Measurements from ENCODE around the gene IDH3G. TPM values are rescaled to one million over a fixed set of nuclear protein-coding genes. Genes with fewer than 3 reads are reported as not detected.
A peak's percentile ranks its signal among the peaks of the same experiment; 100 is the strongest.

The IDH3G gene
- total RNA-seq, 1 donor from 2014 or later = 61.1 TPM

DNA sequence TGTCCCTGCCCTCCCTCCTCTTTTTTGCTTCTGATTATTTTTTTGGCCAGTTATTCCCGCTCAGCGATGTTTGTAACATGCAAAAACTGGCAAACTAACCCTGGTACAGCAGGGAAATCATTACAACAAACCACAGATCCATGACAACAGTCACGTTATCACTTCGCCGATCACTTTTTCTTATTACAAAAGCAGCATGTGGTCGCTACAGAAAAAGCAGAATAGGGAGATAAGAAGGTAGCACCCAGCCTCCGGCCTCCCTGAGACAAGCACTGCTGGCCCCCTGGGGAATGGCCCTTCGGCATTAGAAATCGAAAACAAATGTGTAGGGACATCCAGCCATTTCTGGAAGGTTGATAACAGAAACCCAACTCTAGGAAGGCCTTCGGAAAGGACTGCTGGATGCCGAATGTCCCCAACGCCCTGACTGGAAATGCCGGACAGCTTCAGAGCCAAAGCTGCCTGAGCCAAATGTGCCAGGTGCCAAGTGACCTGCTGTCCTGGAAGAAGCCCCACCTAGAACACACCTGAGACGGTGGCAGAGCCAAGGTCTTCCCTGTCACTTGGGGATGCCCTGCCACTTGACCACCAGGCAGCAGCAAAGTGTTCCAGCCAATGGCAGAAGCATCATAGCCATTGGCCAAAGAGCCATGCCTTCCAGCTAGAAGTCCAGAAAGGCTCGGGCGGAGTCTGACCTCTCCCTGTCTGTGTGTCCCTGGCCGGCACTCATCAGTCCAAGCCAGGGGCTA, 2.9 kb downstream of the IDH3G start:
- no peak for DNase-seq

DNA sequence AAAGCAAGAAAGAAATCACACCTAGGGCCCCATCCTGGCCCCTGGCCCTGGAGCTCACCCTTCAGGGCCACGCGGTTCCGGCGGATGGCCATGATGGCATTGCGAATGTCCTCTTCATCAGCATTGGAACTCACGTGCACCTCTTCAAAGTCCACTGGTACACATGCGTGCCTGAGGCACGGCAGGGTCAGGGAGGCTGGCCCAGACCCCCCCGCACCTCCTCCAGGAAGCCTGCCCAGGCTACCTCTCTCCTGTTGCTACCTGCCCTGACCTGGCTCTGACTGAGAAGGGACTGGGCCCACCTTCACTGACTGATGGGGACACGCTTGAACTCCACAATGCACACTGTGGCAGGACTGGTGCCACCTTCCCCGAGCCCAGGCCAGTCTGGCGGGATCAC, 4.5 kb downstream of the IDH3G start:
- DNase-seq = no peak

GRCh38 chrX:153786669-153787068, 7.5 kb downstream of the IDH3G start:
- DNase-seq = no peak

DNA sequence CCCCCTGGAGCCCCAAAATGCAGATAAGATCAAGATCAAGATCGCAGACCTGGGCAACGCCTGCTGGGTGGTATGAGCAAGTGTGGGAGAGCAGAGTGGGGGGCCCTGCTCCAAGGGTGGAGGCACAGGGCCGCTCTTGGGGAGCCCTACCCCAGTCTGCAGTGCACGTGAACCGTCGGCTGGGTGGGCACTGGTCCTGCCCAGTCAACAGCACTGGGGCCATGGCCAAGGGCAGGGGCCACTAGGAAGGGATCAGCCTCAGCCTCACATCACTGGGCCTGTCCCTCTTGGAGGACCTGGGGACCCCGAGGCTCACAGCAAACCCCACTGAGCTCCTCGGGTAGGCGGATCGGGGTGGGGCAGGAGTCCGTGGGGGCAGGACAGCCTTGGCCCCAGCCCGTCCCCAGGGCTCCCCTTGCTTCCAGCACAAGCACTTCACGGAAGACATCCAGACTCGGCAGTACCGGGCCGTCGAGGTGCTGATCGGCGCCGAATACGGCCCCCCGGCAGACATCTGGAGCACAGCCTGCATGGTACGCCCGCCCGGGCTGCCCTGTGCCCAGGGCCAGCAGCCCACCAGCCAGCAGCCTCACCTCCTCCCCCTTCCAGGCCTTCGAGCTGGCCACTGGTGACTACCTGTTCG, 9.7 kb downstream of the IDH3G start:
- no peak for DNase-seq

- no peak for DNase-seq
Measured at GRCh38 chrX:153783378-153784013, 10.7 kb downstream of the IDH3G start.

DNA sequence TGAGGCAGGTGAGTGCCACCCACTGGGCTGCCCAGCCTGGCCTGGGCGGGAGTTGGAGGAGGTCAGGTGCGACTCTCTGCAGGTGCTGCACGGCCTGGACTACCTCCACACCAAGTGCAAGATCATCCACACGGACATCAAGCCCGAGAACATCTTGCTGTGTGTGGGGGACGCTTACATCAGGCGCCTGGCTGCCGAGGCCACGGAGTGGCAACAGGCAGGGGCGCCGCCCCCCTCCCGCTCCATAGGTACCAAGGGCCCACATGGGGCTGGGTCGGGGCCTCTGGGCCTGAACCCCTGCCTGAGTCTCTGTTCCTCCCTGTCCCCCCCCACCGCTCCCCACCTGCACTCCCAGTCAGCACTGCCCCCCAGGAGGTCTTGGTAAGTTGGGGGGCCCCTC, 11.3 kb downstream of the IDH3G start:
- no peak for DNase-seq

DNA sequence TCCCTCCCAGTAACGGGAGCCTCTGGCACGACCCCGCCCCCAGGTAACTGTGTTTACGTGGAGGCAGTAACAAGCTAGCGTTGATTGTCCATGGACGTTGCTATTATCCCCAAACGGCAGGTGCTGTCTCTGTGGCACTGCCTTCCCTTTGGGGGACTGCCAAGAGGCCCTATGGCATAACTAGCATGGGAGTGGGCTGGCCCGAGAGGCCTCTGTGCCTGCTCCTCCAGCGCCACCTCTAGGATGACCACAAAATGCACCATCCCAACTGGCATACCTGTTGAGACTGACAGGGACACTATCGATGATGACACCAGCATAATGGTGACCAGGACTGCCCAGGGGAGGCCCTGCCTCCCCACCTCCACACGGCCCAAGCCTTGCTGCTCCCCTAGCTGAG, 11.9 kb downstream of the IDH3G start:
- peak; percentile 79 for DNase-seq

- peak; percentile 54 for DNase-seq
Measured at GRCh38 chrX:153781428-153782047, 12.6 kb downstream of the IDH3G start.

DNA sequence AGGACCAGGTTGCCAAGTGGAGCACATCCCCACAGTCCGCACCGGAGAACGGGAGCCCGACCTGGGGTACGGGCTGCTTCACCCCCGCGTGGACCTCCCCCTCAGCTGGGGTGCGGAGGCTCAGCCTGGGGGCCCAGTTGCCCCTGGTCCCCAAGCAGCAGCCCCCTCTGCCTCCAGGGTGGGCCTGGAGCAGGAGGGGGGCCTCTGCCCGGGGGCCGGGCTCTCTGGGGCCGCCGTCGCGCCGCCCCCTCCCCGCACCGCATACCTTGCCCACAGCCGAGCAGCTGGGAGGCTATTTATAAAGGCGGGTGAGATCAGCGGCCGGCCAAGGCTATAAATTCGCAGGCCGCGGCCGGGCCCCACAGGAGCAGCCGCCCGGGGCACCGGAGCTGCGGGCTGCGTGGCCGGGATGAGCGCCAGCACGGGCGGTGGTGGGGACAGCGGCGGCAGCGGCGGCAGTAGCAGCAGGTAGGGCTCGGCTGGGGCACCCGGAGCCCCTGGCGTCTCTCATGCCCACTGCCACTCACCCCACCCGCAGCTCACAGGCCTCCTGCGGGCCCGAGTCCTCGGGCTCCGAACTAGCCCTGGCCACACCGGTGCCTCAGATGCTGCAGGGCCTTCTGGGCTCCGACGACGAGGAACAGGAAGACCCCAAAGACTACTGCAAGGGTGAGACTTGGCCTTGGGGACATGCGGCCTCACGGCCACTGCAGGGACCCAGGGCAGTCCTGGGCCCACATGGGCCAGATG, 13.3 kb downstream of the IDH3G start, which contains the start of gene SRPK3:
SRPK3 (plus strand) TSS at position 364 of the 750 bp plus-strand sequence; CDS start at position 410, 46 bp downstream.
- peak; percentile 74 for DNase-seq

DNA sequence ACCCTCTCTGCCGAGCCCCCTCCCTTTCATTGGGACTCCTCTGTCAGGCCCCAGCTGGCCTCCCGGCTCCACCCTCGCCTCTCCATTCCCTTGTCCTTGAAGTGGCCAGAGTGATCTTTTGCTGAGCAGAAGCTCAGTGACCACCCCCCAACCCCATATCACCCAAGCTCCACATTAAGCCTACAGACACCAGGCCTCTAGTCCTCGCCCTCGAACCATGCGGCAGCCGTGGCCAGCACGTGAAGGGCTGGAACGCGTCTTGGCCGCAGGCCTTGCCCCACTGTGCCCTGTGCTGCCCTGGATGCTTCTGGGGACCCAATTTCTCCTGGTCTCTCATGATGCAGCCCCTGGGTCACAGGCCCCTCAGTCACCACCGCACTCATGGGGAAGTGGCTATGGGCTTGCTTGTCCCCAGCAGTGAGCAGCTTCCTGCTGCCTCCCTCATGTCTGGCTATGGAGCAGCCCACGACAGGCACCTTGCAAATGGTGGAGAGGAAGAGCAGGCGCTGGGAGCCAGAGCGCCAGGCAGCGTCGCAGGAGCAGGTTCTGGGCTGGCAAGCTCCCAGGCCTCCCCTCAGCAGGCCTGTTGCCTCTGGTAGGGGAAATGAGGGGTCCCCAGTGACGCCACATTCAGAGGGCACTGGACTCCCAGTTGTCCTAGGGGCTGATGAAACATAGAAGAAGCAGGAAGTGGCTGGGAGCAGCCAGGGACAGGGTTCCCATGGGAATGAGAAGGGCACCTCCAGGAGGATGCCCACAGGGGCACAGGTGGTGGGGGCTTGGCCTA, 14.1 kb downstream of the IDH3G start:
- DNase-seq = no peak

GRCh38 chrX:153778684-153779101, 15.5 kb downstream of the IDH3G start:
- no peak for DNase-seq

GRCh38 chrX:153778181-153778580, 16.0 kb downstream of the IDH3G start:
- no peak for DNase-seq

DNA sequence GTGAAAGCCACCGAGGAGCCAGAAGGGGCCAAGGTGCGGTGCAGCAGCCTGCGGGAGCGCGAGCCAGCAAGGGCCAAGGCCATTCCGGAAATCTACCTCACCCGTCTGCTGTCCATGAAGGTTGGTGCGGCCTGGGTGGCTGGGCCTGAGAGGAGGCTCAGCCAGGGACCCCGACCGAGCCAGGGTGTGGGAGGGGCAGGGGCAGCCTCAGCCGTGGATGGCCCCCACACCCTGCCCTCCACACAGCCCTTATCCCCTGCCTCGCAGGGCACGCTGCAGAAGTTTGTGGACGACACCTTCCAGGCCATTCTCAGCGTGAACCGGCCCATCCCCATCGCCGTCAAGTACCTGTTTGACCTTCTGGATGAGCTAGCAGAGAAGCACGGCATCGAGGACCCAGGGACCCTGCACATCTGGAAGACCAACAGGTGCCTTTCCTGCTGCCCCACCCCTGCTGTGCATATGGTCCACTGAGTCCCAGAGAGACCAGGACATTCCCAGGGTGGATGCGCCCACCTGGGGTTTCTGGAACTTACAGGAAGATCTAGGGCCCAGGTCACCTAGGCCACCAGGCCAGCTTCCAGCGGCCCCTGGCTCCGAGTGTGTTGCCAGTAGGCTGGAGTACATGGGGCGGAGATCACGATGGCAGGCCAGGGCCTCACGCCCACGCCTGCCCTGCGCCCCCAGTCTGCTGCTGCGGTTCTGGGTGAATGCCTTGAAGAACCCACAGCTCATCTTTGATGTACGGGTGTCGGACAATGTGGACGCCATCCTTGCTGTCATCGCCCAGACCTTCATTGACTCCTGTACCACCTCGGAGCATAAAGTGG, 16.7 kb downstream of the IDH3G start:
- no peak for DNase-seq

- no peak for DNase-seq
Measured at GRCh38 chrX:153776611-153777045, 17.5 kb downstream of the IDH3G start.

GRCh38 chrX:153776120-153776599, 18.0 kb downstream of the IDH3G start:
- DNase-seq = no peak

DNA sequence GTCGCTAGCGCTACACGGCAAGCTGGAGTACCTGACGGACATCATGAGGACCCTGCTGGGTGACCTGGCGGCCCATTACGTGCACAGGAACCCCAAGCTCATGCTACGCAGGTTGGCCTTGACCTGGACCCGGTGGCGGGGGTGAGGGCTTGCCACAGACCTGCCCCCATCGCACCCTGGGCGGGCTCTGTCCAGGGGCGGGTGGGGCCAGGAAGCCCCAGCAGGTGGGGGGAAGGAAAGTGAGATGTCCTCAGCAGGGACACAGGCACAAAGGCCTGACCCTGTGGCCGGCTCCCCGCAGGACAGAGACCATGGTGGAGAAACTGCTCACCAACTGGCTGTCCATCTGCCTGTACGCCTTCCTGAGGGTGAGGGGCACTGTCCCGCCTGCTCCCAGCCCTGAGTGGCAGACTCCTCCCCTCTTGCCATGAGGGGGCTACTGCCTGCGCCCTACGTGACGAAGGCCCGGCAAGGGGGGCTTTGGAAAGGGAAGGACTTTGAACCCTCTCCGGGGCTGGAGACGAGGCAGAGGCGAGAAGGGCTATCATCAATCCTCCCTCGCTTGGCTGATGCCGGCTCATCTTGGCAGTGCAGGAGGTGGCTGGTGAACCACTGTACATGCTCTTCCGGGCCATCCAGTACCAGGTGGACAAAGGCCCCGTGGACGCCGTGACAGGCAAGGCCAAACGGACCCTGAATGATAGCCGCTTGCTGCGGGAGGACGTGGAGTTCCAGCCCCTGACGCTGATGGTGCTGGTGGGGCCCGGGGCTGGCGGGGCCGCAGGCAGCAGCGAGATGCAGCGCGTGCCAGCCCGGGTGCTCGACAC, 18.7 kb downstream of the IDH3G start:
- DNase-seq = no peak

DNA sequence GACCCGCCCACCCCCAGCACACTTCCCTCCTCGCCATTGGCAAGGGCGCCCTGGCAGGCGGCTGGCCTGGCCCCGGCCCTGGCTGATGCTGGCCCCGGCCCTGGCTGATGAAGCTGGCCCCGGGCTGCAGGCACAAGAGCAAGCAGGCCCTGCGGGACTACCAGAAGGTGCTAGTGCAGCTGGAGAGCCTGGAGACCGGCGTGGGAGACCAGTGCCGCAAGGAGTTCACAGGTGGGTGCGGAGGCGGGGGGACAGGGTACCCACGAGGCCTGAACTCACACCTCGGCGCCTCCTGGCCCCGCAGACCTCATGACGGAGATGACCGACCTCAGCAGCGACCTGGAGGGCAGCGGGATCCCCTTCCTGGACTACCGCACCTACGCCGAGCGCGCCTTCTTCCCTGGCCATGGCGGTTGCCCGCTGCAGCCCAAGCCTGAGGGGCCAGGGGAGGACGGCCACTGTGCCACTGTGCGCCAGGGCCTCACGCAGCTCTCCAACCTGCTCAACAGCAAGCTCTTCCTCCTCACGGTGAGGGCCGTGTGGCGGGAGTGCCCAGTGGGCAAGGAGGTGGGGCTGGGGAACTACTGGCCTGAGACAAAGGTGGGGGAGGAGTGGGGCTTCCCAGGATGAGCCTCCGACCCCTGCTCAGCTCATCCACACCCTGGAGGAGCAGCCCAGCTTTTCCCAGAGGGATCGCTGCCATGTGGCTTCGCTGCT, 19.4 kb downstream of the IDH3G start:
- DNase-seq = no peak
